NOMO-1 treated with dmso at 0.1 percent for 144 hours (cell line): ENCODE results near the gene ATG7.

ENCODE experiments used
- DNase-seq: peaks from one replicate; lab custom pipeline; 2025; ENCODE audit not compliant: unreplicated experiment; lab: John Stamatoyannopoulos, UW

ATG7 gene

DNA sequence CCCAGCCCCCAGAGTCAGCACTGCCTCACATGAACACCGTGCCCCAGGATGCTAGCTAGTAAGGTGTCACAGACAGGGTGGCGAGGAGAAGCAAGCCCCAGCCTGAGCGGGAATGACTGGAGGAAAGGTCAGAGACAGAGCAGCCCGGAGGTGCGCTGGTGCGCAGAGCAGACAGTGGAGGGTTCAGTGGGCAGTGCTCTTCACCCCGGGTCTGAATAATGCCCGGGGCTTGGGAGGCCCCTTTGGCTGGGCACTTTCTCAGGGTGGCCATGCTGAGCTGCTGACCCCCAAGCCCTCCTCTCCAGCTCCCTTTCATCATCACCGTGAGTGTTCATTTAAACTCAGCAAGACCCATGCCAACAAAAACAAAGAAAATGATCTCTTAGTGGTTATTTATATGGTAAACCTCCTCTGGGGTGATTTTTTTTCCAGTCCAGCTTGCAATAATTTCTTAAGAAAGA is 260.8 kb downstream of the ATG7 start:
- DNase-seq: no peak

DNA sequence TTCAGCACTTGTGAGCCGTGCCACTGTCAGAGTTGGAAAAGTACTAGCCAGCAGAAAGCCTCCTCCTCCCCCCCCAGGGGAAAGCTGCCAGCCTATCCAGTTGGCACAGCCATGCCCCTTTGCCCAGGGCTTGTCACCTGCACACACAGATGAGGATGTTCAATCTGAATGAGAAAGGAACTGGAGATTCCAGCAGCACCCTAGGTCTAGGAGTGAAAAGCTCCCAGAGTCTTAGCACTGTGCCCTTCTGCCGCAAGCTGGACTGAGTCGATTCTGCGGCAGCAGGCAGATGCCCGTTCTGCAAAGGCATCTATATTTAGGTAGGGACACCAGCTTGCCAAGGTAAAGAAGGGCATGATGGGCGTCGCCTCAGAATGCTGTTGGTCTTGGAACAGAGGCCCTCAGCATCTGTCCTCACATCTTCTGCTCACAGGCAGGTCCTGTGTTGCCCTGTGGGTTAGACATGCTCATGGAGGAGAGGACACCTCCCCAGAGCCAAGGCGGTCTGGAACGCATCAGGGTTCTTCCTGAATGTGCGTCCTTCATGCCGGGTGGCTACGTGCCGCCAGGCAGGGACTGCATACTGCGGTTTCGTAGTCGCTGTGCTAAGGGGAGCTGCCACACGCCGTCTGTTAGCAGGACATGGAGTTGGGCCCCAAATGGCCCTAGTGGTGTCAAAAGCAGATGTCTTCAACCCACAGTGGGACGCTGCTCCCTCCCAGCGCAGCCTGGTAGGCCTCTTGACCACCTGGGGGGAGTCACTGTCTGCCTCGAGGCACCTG is 262.0 kb downstream of the ATG7 start:
- DNase-seq: no peak

GRCh38 chr3:11534793-11535101 is 262.6 kb downstream of the ATG7 start:
- no peak for DNase-seq

DNA sequence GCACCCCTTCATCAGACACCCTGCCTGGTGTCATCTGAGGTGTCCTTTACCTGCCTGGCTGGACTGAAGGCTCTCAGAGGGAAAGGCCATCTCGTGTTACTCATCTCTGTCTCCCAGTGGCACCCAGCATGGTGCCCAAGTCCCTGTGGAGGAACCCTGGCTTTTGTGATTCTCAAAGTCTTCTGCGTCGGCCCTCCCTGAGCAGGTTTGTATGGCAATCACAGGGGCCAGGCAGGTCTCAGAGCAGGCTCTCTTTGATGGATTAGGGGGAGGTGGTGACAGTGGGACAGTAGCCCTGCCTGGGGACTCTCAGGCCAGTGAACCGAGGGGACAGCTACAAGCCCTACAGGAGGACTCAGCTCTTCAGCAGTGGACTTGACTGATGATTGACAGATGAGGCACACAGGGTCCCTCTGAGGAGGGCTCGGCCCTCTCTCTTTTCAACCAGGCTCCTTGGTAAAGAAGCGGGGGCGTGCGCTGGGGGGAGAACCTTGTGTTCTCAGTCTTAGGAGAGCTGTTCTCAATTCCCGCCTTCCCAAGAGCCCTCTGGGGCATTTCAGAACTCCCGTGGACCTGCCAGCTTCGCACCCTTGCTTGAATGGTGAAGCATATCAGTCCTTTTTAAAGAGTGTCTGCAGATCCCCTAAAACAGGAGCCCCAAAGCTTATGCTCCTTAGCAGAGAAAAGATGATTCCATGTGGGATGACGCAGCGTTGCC is 263.2 kb downstream of the ATG7 start:
- no peak for DNase-seq

GRCh38 chr3:11536132-11536935 is 264.1 kb downstream of the ATG7 start:
- DNase-seq: no peak

DNA sequence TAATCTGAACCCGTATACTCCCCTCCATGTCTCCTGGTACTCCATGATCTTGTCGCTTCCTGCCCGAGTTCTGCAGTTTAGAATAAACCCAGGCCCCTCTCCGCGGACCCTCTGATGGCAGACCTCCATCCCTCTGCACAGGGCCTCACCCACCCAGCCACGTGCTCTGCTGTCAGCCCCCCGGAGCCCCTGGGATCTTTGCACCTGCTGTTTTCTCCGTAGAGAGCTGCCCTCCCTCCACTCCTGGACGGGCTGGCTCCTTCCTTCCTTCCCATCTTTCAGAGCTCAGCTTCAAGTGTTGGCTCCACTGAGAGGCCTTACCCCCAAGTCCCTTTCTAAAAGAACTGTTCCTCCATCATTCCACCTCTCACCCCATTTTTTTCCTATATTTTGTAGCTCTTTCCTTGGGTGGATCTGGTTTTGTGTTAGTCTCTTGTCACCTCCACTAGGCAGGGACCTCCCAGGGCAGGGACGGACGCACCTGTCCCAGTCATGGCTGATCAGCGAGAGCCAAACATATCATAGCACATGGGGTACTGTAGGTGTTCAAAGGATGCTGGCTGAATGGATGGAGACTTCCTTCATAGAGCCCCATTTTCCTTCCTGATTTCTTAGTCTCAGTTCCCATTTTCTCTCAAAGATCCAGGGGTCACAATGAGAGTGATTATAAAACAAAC is 264.9 kb downstream of the ATG7 start:
- DNase-seq: no peak

DNA sequence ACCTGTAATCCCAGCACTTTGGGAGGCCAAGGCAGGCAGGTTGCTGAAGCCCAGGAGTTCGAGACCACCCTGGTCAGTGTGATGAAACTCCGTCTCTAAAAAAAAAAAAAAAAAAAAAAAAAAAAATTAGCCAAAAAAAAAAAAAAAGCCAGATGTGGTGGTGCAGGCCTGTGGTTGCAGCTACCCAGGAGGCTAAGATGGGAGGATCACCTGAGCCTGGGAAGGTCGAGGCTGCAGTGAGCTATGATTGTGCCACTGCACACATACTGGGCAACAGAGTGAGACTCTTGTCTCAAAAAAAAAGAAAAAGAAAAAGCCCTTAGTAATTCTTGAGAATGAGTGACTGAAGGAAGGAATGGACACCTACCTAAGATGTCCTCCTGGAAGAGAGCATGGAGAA is 266.4 kb downstream of the ATG7 start:
- no peak for DNase-seq

GRCh38 chr3:11539218-11539617 is 267.0 kb downstream of the ATG7 start:
- DNase-seq: no peak

DNA sequence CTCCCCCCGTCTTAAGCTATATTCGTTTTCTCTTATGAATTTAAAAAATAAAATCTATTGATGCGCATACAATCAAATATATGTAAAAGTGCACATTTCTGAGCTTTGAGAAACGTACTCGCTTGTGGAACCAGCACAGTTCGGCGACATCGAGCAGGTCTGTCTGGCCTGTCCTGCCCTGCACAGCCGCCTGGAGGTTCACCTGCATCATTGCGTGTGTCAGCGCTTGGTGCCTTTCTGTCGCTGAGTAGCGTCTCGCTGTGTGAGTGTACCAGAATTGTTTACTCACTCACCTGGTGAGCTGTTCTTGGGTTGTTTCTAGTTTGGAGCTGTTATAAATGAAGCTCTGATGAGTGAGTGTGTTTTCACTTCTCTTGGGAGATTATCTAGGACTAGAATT is 267.5 kb downstream of the ATG7 start:
- DNase-seq: no peak

DNA sequence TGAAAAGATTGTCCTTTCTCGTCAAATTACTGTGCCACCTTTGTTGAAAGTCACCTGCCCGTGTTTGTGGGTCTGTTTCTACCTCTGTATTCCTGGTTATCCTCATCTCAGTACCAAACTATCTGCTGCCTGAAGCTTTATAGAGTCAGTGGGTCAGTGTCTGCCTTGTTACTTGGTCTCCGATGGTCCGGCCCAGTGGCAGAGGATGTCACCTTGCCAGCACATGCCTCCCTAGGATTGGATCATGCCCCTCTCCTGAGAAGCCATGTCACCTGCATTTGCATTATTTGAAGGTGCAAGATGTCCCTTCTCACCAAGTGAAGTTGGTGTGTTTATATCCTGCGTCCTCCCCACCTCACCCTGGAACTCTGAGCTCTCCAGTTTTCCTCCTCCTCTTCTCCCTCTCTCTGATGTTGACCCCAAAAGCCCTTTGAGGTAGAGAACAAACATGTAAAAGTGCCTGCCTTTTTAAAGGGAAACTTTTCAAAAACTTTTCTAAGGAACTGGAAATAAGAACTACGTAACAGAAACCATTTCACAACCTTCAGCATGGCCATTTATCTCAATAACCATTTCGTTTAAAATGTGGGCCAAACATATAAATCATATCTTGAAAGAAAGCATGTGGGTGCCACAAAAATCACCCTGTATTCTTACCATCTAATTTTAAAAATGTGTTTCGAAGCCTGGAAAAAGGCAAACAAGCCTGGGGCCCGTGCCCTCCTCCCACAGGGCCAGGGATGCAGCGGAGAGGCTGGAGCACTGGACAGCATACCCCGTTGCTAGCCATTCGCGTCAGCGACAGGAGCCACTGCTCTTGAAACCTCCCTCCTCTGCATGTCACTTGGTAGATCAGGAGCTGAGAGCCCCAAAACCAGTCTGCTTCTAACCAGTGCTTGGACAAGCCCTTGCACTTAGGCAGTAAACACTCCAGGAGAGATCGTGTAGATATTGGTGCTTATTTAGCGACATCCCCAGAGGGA is 269.4 kb downstream of the ATG7 start:
- DNase-seq: no peak

DNA sequence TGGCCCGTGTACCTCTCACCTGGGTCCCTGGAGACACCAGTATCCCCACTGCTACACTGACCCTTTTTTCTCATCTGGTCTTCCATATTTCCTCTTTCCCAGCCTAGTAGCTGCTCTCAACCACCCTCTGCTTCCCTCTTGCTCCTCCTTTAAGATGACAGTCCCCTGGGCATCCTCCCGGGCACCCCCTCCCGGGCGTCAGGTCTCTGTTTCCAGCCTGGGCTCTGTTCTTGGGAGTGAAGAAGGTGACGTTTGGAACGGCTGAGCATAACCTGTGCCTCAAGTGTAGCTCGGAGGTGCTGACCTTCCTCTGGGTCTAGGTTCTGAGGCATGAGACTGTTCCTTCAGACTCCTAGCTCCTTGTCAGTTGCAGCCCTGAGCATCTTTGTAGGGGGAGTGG is 270.4 kb downstream of the ATG7 start:
- DNase-seq: no peak

GRCh38 chr3:11543141-11543947 is 271.1 kb downstream of the ATG7 start:
- no peak for DNase-seq

- DNase-seq: no peak
Observed at GRCh38 chr3:11543948-11544387, 271.8 kb downstream of the ATG7 start.

DNA sequence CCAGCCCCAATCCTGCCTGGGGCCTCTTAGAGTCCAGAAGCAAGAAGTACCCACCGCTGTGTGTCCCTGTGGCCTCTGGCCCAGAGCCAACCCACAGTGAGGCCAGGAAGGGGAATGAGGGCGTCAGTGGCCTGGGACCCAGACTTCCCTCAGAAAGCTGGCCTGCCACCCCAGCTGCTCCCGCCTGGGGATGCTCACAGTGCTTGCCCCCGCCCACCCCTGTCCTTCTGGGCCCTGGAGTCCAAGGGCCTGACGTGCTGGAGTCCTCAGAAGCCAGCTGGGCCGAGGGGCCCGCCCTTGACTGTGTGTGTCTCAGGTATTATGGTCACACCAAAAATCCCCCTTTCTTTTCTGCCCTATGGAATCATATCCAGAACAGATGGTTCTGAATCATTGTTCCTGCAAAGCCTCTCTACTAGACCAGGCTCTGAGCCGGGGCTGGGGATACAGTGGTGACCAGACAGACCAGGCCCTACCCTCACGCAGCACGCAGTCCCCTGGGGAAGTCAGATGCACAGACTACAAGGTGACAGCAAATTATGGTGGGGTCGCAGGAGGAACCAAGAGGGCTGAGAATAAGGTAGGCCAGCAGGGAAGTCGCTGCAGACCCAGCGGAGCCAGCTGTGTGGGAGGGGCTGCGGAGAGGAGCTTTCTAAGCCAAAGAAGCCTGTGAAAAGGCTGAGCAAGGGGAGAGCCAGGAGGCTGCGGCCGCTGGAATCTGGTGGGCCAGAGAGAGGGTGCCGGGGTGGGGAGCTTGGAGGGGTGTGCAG is 272.4 kb downstream of the ATG7 start:
- no peak for DNase-seq

DNA sequence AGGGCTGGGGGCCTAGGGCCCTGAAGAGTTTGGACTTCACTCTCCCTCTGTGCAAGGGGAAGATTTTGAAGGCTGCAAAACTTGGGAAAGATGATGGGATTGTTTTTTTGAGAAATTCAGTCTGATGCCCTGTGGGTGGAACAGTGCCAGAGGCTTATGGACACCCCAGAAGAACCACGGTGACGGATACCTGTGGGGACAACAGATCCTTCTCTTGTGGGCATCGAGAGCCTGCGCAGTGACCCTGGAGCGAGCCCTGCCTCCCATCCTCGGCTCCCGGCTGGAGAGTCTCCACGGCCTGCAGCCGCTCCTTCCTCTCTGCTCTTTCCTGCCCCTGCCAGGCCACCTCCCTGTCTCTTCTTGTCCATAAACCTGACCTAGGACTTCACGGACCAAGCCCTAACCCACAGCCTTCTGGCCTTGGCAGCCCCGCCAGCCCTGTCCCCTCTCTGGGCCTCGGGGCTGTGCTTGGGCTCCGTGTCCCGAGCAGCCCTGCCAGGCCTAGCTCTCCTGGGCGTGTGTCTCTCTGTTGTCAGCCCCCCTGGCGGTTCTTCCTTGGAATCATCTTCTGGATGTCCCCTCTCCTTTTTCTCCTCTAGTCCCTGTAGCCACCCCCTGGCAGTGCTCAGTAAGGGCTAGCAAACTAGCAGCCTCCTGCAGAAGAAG is 273.1 kb downstream of the ATG7 start:
- DNase-seq: no peak

DNA sequence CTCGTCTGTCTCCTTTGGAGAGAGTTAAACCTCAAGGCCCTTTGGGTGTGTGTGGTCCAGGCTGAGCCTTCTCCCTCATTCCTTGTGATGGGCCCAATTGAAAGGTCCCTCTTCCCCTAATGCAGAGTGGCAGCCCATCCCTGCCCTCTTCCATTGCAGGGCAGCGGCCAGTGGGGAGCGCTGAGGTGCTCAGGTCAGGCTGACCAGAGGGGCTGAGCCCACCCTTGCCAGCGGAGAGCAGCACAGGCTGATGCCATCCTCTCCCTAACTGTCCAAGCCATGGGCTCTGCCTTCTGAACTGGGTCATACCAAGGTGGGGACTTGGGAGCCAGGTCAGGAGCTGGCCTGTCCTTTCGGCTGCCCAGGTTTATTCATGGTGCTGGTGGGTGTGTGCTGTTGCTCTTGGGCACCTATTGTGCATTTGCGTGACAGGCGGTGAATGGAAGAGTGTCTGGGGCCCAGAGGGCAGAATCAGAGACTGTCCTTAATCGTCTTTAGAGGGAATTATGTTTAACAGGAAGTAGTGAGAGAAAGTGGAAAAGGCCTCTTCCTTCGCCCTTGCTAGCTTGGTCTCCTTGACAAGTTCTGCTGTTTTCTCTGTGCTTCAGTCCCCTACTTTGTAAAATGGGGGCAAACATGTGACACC is 274.6 kb downstream of the ATG7 start:
- DNase-seq: no peak

DNA sequence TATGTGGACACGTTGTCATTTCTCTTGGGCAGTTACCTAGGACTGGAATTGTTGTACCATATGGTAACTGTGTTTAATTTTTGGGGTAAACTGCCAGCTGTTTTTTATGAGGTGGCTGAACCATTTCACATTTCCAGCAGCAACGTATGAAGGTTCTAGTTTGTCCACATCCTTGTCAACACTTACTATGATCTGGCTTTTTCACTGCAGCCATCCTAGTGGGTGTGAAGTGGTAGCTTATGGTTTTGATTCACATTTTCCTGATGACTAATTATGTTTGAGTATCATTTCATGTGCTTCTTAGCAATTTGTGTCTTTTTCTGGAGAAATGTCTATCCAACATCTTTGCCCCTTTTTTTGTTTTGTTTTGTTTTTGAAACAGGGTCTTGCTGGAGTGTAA is 275.3 kb downstream of the ATG7 start:
- no peak for DNase-seq
